GM12878 (cell line): ENCODE measurements around the gene COQ9. TPM values are rescaled to one million over a fixed set of nuclear protein-coding genes. Genes with fewer than 3 reads are reported as not detected.

Source experiments
- ATAC-seq: fragments of 200-7000 bp; cut with Tn5 transposase; 3 replicates; pipeline ENCODE4 v1.9.1; 2020; ENCODE audit warnings: mild to moderate bottlenecking, moderate library complexity
- BruUV-seq: library from RNA; stranded (reverse); fragments of 400-500 nt; replicated peaks from 2 replicates; lab custom pipeline; 2021; lab: Mats Ljungman, UMichigan
- CTCF ChIA-PET: fragments of 300-600 bp; sonication (Branson Sonifier 250); formaldehyde crosslinking; extraction: SDS; loops from one replicate; lab custom pipeline; 2021; ENCODE audit warnings: inconsistent platforms; lab: Yijun Ruan, JAX
- POLR2A ChIA-PET: fragments of 350-600 bp; formaldehyde crosslinking; extraction: SDS; loops from one replicate; lab custom pipeline; 2021; ENCODE audit warnings: inconsistent platforms; lab: Charles Lee
- RAD21 ChIA-PET: fragments of 300-600 bp; sonication (Branson Sonifier 250); formaldehyde crosslinking; loops from one replicate; lab custom pipeline; 2023; ENCODE audit warnings: antibody characterized with exemption; ENCODE audit not compliant: unreplicated experiment; lab: Charles Lee
- SMC1A ChIA-PET: fragments of 300-600 bp; sonication (Branson Sonifier 250); formaldehyde crosslinking; loops from one replicate; lab custom pipeline; 2023; ENCODE audit not compliant: unreplicated experiment, uncharacterized antibody; lab: Charles Lee
- DNase-seq: peaks from one replicate; pipeline ENCODE4 v3.0.0-alpha.2; 2011; ENCODE audit warnings: low read depth, low spot score
- FAIRE-seq: peaks from 3 replicates; lab custom pipeline; 2011; peaks lifted over from hg19 to GRCh38; lab: Jason Lieb, UNC
- H2AFZ ChIP-seq: 2 replicates; pipeline ENCODE4 v1.6.0; 2011; ENCODE audit warnings: low read depth, low read length, control low read depth; ENCODE audit not compliant: control insufficient read depth
- H3K27ac ChIP-seq: 2 replicates; pipeline ENCODE4 v1.5.1; 2011; ENCODE audit warnings: control low read depth; ENCODE audit not compliant: control insufficient read depth, insufficient read depth
- H3K27me3 ChIP-seq, 2 experiments: replicated peaks in 1 of 2; 2 replicates each; pipeline versions ENCODE4 v1.6.0 to v1.6.1; 2011; ENCODE audit warnings: low read length in 1 of 2; ENCODE audit not compliant: control insufficient read depth in 2 of 2, insufficient read depth in 2 of 2
- H3K36me3 ChIP-seq, 2 experiments: 2 replicates each; pipeline ENCODE4 v1.5.1; 2011; ENCODE audit warnings: low read length in 1 of 2; ENCODE audit not compliant: control insufficient read depth in 2 of 2, insufficient read depth in 2 of 2
- H3K4me1 ChIP-seq: 2 replicates; pipeline ENCODE4 v1.6.1; 2011; ENCODE audit warnings: mild to moderate bottlenecking, low read length, moderate library complexity, mixed read lengths; ENCODE audit not compliant: control insufficient read depth, insufficient read depth
- H3K4me2 ChIP-seq: 2 replicates; pipeline ENCODE4 v1.6.0; 2011; ENCODE audit warnings: control low read depth; ENCODE audit not compliant: control insufficient read depth, insufficient read depth
- H3K4me3 ChIP-seq: fragments of 200-600 bp; sonication (generic); 2 replicates; pipeline ENCODE4 v1.5.1; 2016
- H3K79me2 ChIP-seq: 2 replicates; pipeline ENCODE4 v1.6.0; 2011; ENCODE audit warnings: low read length; ENCODE audit not compliant: control insufficient read depth, insufficient read depth
- H3K9ac ChIP-seq: 2 replicates; pipeline ENCODE4 v1.8.0; 2011; ENCODE audit warnings: low read length, control low read depth, mixed read lengths; ENCODE audit not compliant: control insufficient read depth, insufficient read depth
- H3K9me3 ChIP-seq: replicated peaks from 3 replicates; pipeline ENCODE4 v1.5.1; 2011; ENCODE audit warnings: mild to moderate bottlenecking, low read length; ENCODE audit not compliant: control insufficient read depth, insufficient read depth
- H4K20me1 ChIP-seq: 2 replicates; pipeline ENCODE4 v1.6.0; 2011; ENCODE audit not compliant: control insufficient read depth, insufficient read depth
- BACH1 ChIP-seq: fragments of 450-650 bp; IDR thresholded peaks from 2 replicates; pipeline ENCODE4 v1.6.1; 2017; ENCODE audit warnings: mild to moderate bottlenecking, borderline replicate concordance
- WGBS: methylation state at CpG from one replicate; pipeline ENCODE4 v1.1.6; 2016; ENCODE audit warnings: low lambda C conversion rate; ENCODE audit not compliant: insufficient replicate concordance, insufficient coverage; ENCODE audit errors: missing lambda C conversion rate; 5-methylcytosine and 5-hydroxymethylcytosine counted together
- in situ Hi-C: fragments of 300-500 bp; cut with MboI; formaldehyde crosslinking; loops from 9 replicates; pipeline ENCODE4 v1.14.3; 2018; ENCODE audit warnings: mixed read lengths
- intact Hi-C: fragments of 100-400 bp; cut with micrococcal nuclease; formaldehyde crosslinking; loops from one replicate; pipeline ENCODE4 v1.14.2; 2022; ENCODE audit not compliant: unreplicated experiment
- polyA plus RNA-seq, 11 experiments: library from polyadenylated mRNA; depleted of rRNA in 4 of 11; unstranded in 6 of 11; stranded (reverse) in 5 of 11; fragments of >200 nt; fragmentation: Nextera tagmentation in 4 of 11; fragmentation: Illumina TruSeq in 1 of 11; extraction: Ambion mirVana in 4 of 11; extraction: Trizol in 1 of 11; gene quantifications; 1 replicate in 1 of 11; 2 replicates in 10 of 11; pipeline versions ENCODE4 v1.2.1 to v1.2.3, GENCODE V29; 2011 to 2016; ENCODE audit warnings: inconsistent platforms in 2 of 11, missing spikeins in 2 of 11, low read depth in 1 of 11
- total RNA-seq, 4 experiments: library from RNA; depleted of rRNA in 3 of 4; stranded (reverse); fragments of >200 nt in 3 of 4; fragmentation: Illumina TruSeq in 1 of 4; extraction: Trizol in 1 of 4; gene quantifications; 2 replicates each; pipeline versions ENCODE4 v1.2.1 to v1.2.3, GENCODE V29; 2013 to 2021

COQ9 gene
- total and polyA plus RNA-seq, 10 of the 15 experiments (the other 5 are each of a cell fraction or from before 2014, with no cell fraction given): 24.1 to 79.7 (median 50.1) TPM

- 77% methylated on average over 12 of the region's 14 CpGs for WGBS
- Histone ChIP-seq H3K4me1 (peaks cover 15% of the 10 kb centered on the region), H3K4me2 (peak overlapping the region; percentile 95), H3K4me3 (peak overlapping the region; percentile 60; the same call in 1 of the 2 replicates), H3K27ac (no peak overlapping the region), H4K20me1 (no peaks in the 10 kb centered on the region), H3K36me3 (no peaks in the 10 kb centered on the region), H3K27me3 (peaks cover 0 to 2% of the 10 kb centered on the region in 2 experiments; a peak in 1 of 4 replicates), H2AFZ (no peak overlapping the region), H3K79me2 (no peaks in the 10 kb centered on the region), H3K9ac (no peak overlapping the region; the same call in 1 of the 2 replicates), H3K9me3 (no peaks in the 10 kb centered on the region; the same call in 2 of the 3 replicates)
- ATAC-seq (no peak), FAIRE-seq (no peak), DNase-seq (no peak)
- ChIA-PET CTCF (interaction anchor here (1.9 to 4.1 kb wide), 3 partner anchors 23 to 35 kb away, joined by 4 to 25 read pairs (median 7); partner anchors contain the start of gene POLR2C), SMC1A (interaction anchor here (3.5 kb wide), 1 partner anchor 52 kb away, joined by 17 read pairs; the partner anchor contains the start of gene CCDC102A), POLR2A (interaction anchor here (1.4 kb wide), 1 partner anchor 38 kb away, joined by 6 read pairs; no protein-coding TSS in a partner anchor), RAD21 (interaction anchor here (2.4 kb wide), 2 partner anchors 35 to 52 kb away, joined by 9 to 16 read pairs; partner anchors contain the start of gene CCDC102A)
- intact Hi-C loops: no loop called here
- TSS peak; percentile 37 for BruUV-seq
- TF ChIP-seq BACH1: no peak
- in situ Hi-C loops: no loop called here
Observed at GRCh38 chr16:57485091-57485915, 38.0 kb downstream of the COQ9 start.
